AG10803 (cell line): ENCODE data around the gene SLC39A8.
"Not testable (repeated sequence)": the region's sequence is repeated elsewhere in the genome, so short reads cannot be mapped to it uniquely, and the experiment has no call there.

Experiments used
- DNase-seq: peaks from one replicate; pipeline ENCODE4 v3.0.0; 2010; ENCODE audit warnings: low read depth
- H3K4me3 ChIP-seq: 2 replicates; pipeline ENCODE4 v1.5.1; 2011; ENCODE audit warnings: mild to moderate bottlenecking, low read length, control low read depth
- TF ChIP-seq, protein P1 (sequence below): conservative IDR thresholded peaks from 2 replicates; pipeline ENCODE4 v1.5.1; 2011; ENCODE audit warnings: mild to moderate bottlenecking, low read length, control low read depth, inconsistent platforms

Gene SLC39A8

GRCh38 chr4:102362922-102363432 is 17.7 kb upstream of the SLC39A8 start:
- TF ChIP-seq, protein P1, sequence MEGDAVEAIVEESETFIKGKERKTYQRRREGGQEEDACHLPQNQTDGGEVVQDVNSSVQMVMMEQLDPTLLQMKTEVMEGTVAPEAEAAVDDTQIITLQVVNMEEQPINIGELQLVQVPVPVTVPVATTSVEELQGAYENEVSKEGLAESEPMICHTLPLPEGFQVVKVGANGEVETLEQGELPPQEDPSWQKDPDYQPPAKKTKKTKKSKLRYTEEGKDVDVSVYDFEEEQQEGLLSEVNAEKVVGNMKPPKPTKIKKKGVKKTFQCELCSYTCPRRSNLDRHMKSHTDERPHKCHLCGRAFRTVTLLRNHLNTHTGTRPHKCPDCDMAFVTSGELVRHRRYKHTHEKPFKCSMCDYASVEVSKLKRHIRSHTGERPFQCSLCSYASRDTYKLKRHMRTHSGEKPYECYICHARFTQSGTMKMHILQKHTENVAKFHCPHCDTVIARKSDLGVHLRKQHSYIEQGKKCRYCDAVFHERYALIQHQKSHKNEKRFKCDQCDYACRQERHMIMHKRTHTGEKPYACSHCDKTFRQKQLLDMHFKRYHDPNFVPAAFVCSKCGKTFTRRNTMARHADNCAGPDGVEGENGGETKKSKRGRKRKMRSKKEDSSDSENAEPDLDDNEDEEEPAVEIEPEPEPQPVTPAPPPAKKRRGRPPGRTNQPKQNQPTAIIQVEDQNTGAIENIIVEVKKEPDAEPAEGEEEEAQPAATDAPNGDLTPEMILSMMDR = no peak
- no peak for DNase-seq
- H3K4me3 ChIP-seq = no peak overlapping the region

- TF ChIP-seq, protein P1 = no peak
- no peak overlapping the region for H3K4me3 ChIP-seq
- DNase-seq = no peak
Measured at GRCh38 chr4:102358128-102358527, 12.8 kb upstream of the SLC39A8 start.

DNA sequence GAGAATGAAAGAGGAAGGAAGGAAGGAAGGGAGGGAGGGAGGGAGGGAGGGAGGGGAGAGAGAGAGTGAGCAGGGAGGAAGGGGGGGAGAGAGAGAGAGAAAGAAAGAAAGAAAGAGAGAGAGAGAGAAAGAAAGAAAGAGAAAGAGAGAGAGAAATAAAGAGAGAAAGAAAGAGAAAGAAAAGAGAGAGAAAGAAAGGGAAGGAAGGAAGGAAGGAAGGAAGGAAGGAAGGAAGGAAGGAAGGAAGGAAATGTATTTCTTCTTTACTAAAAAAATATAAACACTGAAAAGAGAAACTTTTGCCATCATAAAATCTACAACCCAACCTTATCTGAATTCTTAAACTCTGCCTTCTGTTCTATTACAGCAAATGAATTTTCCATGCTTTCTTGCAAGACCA is 12.4 kb upstream of the SLC39A8 start:
- not testable (repeated sequence) for DNase-seq, H3K4me3 ChIP-seq

- TF ChIP-seq, protein P1 = no peak
- DNase-seq = no peak
- H3K4me3 ChIP-seq = no peak overlapping the region
Measured at GRCh38 chr4:102356562-102357202, 11.4 kb upstream of the SLC39A8 start.

DNA sequence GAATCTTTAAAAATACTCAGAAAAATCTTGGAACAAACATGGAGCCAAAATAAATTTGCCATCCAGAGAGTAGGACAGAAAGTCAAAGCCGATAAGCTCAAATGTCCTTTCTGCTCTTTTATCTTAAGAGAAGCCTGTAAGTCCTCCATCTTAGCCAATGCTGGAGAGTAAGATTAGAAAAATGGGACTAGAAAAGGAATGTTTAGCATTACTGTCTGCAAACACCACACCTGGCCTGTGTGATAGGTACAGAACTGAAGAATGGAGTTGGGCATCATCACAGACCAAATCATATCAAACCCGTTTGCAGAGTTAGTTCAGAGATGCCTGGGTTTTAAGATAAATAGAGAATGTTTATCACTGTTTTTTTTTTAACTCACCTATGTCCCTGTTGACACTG is 10.5 kb upstream of the SLC39A8 start:
- H3K4me3 ChIP-seq = no peak overlapping the region
- DNase-seq = no peak
- TF ChIP-seq, protein P1 = no peak

DNA sequence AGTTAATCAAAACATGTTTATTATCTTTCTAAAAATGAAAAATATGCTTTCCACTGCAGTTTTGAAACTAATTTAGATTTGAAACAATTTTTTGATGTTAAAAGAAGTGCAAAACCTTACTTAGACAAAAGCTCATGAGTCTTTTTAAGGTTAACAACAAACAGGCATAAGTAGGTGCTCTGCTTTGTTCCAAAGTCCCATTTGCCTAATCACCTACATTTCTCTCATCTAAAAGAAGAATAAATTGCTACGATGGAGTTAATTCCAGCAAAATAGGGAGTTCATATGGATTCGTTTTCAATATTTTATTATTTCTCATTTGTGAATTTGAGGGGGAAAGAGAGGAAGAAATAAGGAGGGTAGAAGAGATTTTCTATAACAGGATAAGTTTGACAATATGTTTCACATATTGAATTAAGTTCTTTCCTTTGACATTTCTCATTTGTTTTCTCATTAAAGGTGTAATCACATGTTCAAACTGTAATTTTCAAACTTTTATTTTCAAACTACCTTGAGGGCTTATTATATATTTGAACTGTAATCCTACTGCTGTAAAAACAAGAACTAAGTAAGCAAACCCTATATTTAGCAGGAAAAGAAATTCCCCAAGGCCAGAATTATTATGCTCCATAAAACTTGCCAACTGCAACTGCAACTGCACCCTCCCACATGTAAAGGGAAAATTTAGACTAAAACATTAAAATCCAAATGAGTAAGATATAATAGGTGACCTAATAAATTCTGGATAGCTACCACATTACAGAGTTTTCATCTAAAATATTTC is 9.6 kb upstream of the SLC39A8 start:
- TF ChIP-seq, protein P1 = no peak
- DNase-seq = no peak
- H3K4me3 ChIP-seq = no peak overlapping the region

GRCh38 chr4:102352781-102353180 is 7.5 kb upstream of the SLC39A8 start:
- TF ChIP-seq, protein P1 = no peak
- no peak for DNase-seq
- no peak overlapping the region for H3K4me3 ChIP-seq
